Astrocyte (in vitro differentiated cells and primary cell): ENCODE results near the gene ARHGAP11A. TPM values are rescaled to one million over a fixed set of nuclear protein-coding genes. Genes with fewer than 3 reads are reported as not detected.

ENCODE experiments used
- DNase-seq: peaks from one replicate; pipeline ENCODE4 v3.0.0-alpha.2; 2010; ENCODE audit warnings: low read depth
- FAIRE-seq: peaks from 2 replicates; lab custom pipeline; 2011; peaks lifted over from hg19 to GRCh38; lab: Jason Lieb, UNC
- H2AFZ ChIP-seq: 2 replicates; pipeline ENCODE4 v1.6.0; 2012; ENCODE audit warnings: low read depth, low read length, inconsistent platforms
- H3K27ac ChIP-seq: 2 replicates; pipeline ENCODE4 v1.5.1; 2011; ENCODE audit warnings: low read depth, low read length, inconsistent platforms
- H3K27me3 ChIP-seq: 2 replicates; pipeline ENCODE4 v1.6.0; 2011; ENCODE audit warnings: low read length, inconsistent platforms; ENCODE audit not compliant: insufficient read depth
- H3K36me3 ChIP-seq: 2 replicates; pipeline ENCODE4 v1.5.1; 2011; ENCODE audit warnings: low read length, inconsistent platforms; ENCODE audit not compliant: insufficient read depth
- H3K4me1 ChIP-seq: 2 replicates; pipeline ENCODE4 v1.5.1; 2011; ENCODE audit warnings: low read length, inconsistent platforms; ENCODE audit not compliant: insufficient read depth
- H3K4me2 ChIP-seq: 2 replicates; pipeline ENCODE4 v1.6.0; 2012; ENCODE audit warnings: low read length, inconsistent platforms
- H3K4me3 ChIP-seq: 2 replicates; pipeline ENCODE4 v1.5.1; 2011; ENCODE audit warnings: low read depth, mild to moderate bottlenecking, low read length, inconsistent platforms; ENCODE audit not compliant: insufficient read depth
- H3K79me2 ChIP-seq: 2 replicates; pipeline ENCODE4 v1.6.0; 2012; ENCODE audit warnings: mild to moderate bottlenecking, low read length, inconsistent platforms; ENCODE audit not compliant: insufficient read depth
- H3K9ac ChIP-seq: 2 replicates; pipeline ENCODE4 v1.6.0; 2012; ENCODE audit warnings: mild to moderate bottlenecking, low read length, inconsistent platforms
- H3K9me3 ChIP-seq: 2 replicates; pipeline ENCODE4 v1.5.1; 2012; ENCODE audit warnings: low read depth, mild to moderate bottlenecking, low read length, inconsistent platforms; ENCODE audit not compliant: insufficient read depth
- H4K20me1 ChIP-seq: 2 replicates; pipeline ENCODE4 v1.6.0; 2012; ENCODE audit warnings: low read length, inconsistent platforms; ENCODE audit not compliant: insufficient read depth
- H3K27ac Mint-ChIP-seq: one replicate; pipeline ENCODE4 v1.8.0; 2021; ENCODE audit warnings: mild to moderate bottlenecking, mixed read lengths; ENCODE audit not compliant: unreplicated experiment
- H3K27me3 Mint-ChIP-seq: one replicate; pipeline ENCODE4 v1.8.0; 2021; ENCODE audit warnings: low read depth, mixed read lengths; ENCODE audit not compliant: unreplicated experiment
- H3K36me3 Mint-ChIP-seq: one replicate; pipeline ENCODE4 v1.8.0; 2021; ENCODE audit warnings: low read depth, mixed read lengths; ENCODE audit not compliant: unreplicated experiment
- H3K4me1 Mint-ChIP-seq: one replicate; pipeline ENCODE4 v1.8.0; 2021; ENCODE audit warnings: low read depth, mixed read lengths; ENCODE audit not compliant: unreplicated experiment
- H3K4me3 Mint-ChIP-seq: one replicate; pipeline ENCODE4 v1.8.0; 2021; ENCODE audit warnings: mild to moderate bottlenecking, moderate library complexity, mixed read lengths; ENCODE audit not compliant: unreplicated experiment
- H3K9me3 Mint-ChIP-seq: one replicate; pipeline ENCODE4 v1.8.0; 2021; ENCODE audit warnings: mild to moderate bottlenecking, mixed read lengths; ENCODE audit not compliant: unreplicated experiment
- CTCF ChIP-seq: IDR thresholded peaks from 2 replicates; pipeline ENCODE4 v1.5.1; 2011; ENCODE audit warnings: low read depth, mild to moderate bottlenecking, inconsistent platforms, low read length, moderate library complexity; ENCODE audit not compliant: insufficient read depth
- EZH2 ChIP-seq: IDR thresholded peaks from 2 replicates; pipeline ENCODE4 v1.6.1; 2012; ENCODE audit warnings: mild to moderate bottlenecking, low read length, inconsistent platforms; ENCODE audit not compliant: insufficient read depth
- total RNA-seq: library from RNA; stranded (reverse); gene quantifications from 2 replicates; pipeline ENCODE4 v1.2.1, GENCODE V29; 2021

The ARHGAP11A gene
- total RNA-seq, 1 donor from 2014 or later = 15.5 TPM

- Histone ChIP-seq H3K79me2 (no peaks in the 10 kb centered on the region), H3K27ac (no peak overlapping the region), H3K36me3 (no peaks in the 10 kb centered on the region), H3K9ac (no peak overlapping the region), H3K4me2 (peak overlapping the region; percentile 9), H2AFZ (peak overlapping the region; percentile 39), H3K27me3 (no peaks in the 10 kb centered on the region), H3K9me3 (no peaks in the 10 kb centered on the region), H4K20me1 (no peaks in the 10 kb centered on the region), H3K4me3 (no peak overlapping the region), H3K4me1 (no peaks in the 10 kb centered on the region)
- Mint-ChIP-seq H3K27me3 (no peaks in the 10 kb centered on the region), H3K27ac (no peak overlapping the region), H3K9me3 (no peaks in the 10 kb centered on the region), H3K4me1 (peaks cover 12% of the 10 kb centered on the region), H3K36me3 (no peaks in the 10 kb centered on the region), H3K4me3 (no peak overlapping the region)
- DNase-seq (no peak), FAIRE-seq (no peak)
- TF ChIP-seq EZH2 (no peak), CTCF (peak; percentile 98)
Observed at GRCh38 chr15:32651229-32651837, 36.0 kb downstream of the ARHGAP11A start.

- H3K27ac Mint-ChIP-seq = no peak overlapping the region
- H3K4me1 Mint-ChIP-seq = peaks cover 16% of the 10 kb centered on the region
- DNase-seq (no peak), FAIRE-seq (no peak)
- Histone ChIP-seq H3K4me2 (no peak overlapping the region), H3K4me1 (no peaks in the 10 kb centered on the region), H4K20me1 (no peaks in the 10 kb centered on the region), H3K79me2 (no peaks in the 10 kb centered on the region), H3K4me3 (no peak overlapping the region), H3K27ac (no peak overlapping the region), H3K9ac (no peak overlapping the region), H2AFZ (no peak overlapping the region), H3K36me3 (no peaks in the 10 kb centered on the region), H3K27me3 (no peaks in the 10 kb centered on the region), H3K9me3 (no peaks in the 10 kb centered on the region)
- H3K27me3 Mint-ChIP-seq = no peaks in the 10 kb centered on the region
- no peak overlapping the region for H3K4me3 Mint-ChIP-seq
- no peaks in the 10 kb centered on the region for H3K9me3 Mint-ChIP-seq
- TF ChIP-seq CTCF (no peak), EZH2 (no peak)
- H3K36me3 Mint-ChIP-seq = no peaks in the 10 kb centered on the region
Observed at GRCh38 chr15:32652178-32652577, 36.9 kb downstream of the ARHGAP11A start.

GRCh38 chr15:32656091-32656490 is 40.8 kb downstream of the ARHGAP11A start:
- no peak for FAIRE-seq
- Mint-ChIP-seq H3K4me1 (peaks cover 30% of the 10 kb centered on the region), H3K27ac (no peak overlapping the region)

More at GRCh38 chr15:32656091-32656490, 40.8 kb downstream of the ARHGAP11A start:
- no peaks in the 10 kb centered on the region for H3K27me3 Mint-ChIP-seq
- H3K9me3 ChIP-seq = no peaks in the 10 kb centered on the region
- no peak overlapping the region for H2AFZ ChIP-seq
- H3K9me3 Mint-ChIP-seq = no peaks in the 10 kb centered on the region
- no peaks in the 10 kb centered on the region for H3K27me3 ChIP-seq
- no peak overlapping the region for H3K27ac ChIP-seq
- no peak overlapping the region for H3K4me3 Mint-ChIP-seq
- no peak overlapping the region for H3K9ac ChIP-seq
- TF ChIP-seq CTCF (no peak), EZH2 (no peak)
- no peak for DNase-seq
- H3K4me3 ChIP-seq = no peak overlapping the region
- H3K36me3 ChIP-seq = no peaks in the 10 kb centered on the region
- no peaks in the 10 kb centered on the region for H3K79me2 ChIP-seq
- H3K4me1 ChIP-seq = peaks cover 26% of the 10 kb centered on the region
- H3K36me3 Mint-ChIP-seq = no peaks in the 10 kb centered on the region
- H4K20me1 ChIP-seq = no peaks in the 10 kb centered on the region
- H3K4me2 ChIP-seq = no peak overlapping the region
